Skin of body (tissue), 2 donors: ENCODE measurements around the gene LDLRAD3. TPM values are rescaled to one million over a fixed set of nuclear protein-coding genes. Genes with fewer than 3 reads are reported as not detected.
"Not testable (repeated sequence)": the region's sequence is repeated elsewhere in the genome, so short reads cannot be mapped to it uniquely, and the experiment has no call there.

Source experiments
- DNase-seq: peaks from one replicate; lab custom pipeline; 2025; lab: John Stamatoyannopoulos, UW
- total RNA-seq: library from RNA; depleted of rRNA; stranded (reverse); fragments of >200 nt; gene quantifications from one replicate; pipeline ENCODE4 v1.2.3, GENCODE V29; 2014

LDLRAD3 gene
- total RNA-seq: 9.4 TPM

- peak; percentile 74 for DNase-seq
Observed at GRCh38 chr11:35943713-35944502, at the start of gene LDLRAD3. LDLRAD3 (plus strand) TSS chr11:35944062; CDS start chr11:35944099, 37 bp downstream.

GRCh38 chr11:35897019-35897418, 46.8 kb upstream of the LDLRAD3 start:
- no peak for DNase-seq

GRCh38 chr11:35902961-35903360, 40.9 kb upstream of the LDLRAD3 start:
- no peak for DNase-seq

- no peak for DNase-seq
Observed at GRCh38 chr11:35905646-35906276, 38.1 kb upstream of the LDLRAD3 start.

GRCh38 chr11:35906277-35906661, 37.6 kb upstream of the LDLRAD3 start:
- DNase-seq: no peak

GRCh38 chr11:35906681-35907080, 37.2 kb upstream of the LDLRAD3 start:
- DNase-seq: no peak

- no peak for DNase-seq
Observed at GRCh38 chr11:35907648-35908431, 36.0 kb upstream of the LDLRAD3 start.

GRCh38 chr11:35908432-35908771, 35.5 kb upstream of the LDLRAD3 start:
- not testable (repeated sequence) for DNase-seq

GRCh38 chr11:35909511-35910265, 34.2 kb upstream of the LDLRAD3 start:
- no peak for DNase-seq

GRCh38 chr11:35911013-35911412, 32.8 kb upstream of the LDLRAD3 start:
- DNase-seq: no peak

- DNase-seq: no peak
Observed at GRCh38 chr11:35911616-35912165, 32.2 kb upstream of the LDLRAD3 start.

GRCh38 chr11:35912436-35912835, 31.4 kb upstream of the LDLRAD3 start:
- DNase-seq: not testable (repeated sequence)

GRCh38 chr11:35912883-35913624, 30.8 kb upstream of the LDLRAD3 start:
- no peak for DNase-seq

- DNase-seq: no peak
Observed at GRCh38 chr11:35914816-35915215, 29.0 kb upstream of the LDLRAD3 start.

GRCh38 chr11:35916270-35916669, 27.6 kb upstream of the LDLRAD3 start:
- DNase-seq: no peak

- no peak for DNase-seq
Observed at GRCh38 chr11:35917676-35918075, 26.2 kb upstream of the LDLRAD3 start.

- no peak for DNase-seq
Observed at GRCh38 chr11:35918716-35919115, 25.1 kb upstream of the LDLRAD3 start.

GRCh38 chr11:35919244-35919643, 24.6 kb upstream of the LDLRAD3 start:
- DNase-seq: peak; percentile 8

GRCh38 chr11:35923452-35923851, 20.4 kb upstream of the LDLRAD3 start:
- no peak for DNase-seq

GRCh38 chr11:35924811-35925210, 19.1 kb upstream of the LDLRAD3 start:
- DNase-seq: no peak

- DNase-seq: no peak
Observed at GRCh38 chr11:35927104-35927503, 16.8 kb upstream of the LDLRAD3 start.
